Hematopoietic multipotent progenitor cell treated with erythropoietin and hydrocortisone succinate and interleukin-3 and kit ligand, for 4 days (in vitro differentiated cells): Measurements from ENCODE around the gene KRT74.
A peak's percentile ranks its signal among the peaks of the same experiment; 100 is the strongest.

ENCODE experiments used
- DNase-seq: peaks from one replicate; pipeline ENCODE4 v3.0.0-alpha.2; 2015

The KRT74 gene

GRCh38 chr12:52568111-52568510 lies 5.5 kb downstream of the KRT74 start:
- no peak for DNase-seq

DNA sequence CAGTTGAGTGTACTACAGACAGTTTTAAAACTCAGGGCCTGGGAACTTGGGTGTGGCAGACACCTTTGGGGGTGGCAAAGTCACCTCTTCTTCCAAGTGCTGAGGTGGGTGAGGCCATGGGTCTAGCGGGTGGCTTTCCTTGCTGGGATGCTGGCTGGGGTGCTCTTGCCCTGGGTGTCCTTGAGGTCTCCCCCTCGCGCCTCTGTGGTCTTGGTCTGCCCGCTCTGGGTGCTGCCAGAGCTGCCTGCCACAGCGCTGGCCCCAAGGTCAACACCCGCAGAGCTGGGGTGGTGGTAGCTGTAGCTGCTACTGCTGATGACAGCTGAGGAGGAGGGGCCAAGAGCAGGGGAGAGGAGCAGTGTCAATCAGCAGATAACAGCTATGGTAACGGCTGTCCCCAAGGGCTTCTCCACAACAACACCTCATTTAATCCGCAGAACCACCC lies 6.8 kb downstream of the KRT74 start:
- peak; percentile 24 for DNase-seq

DNA sequence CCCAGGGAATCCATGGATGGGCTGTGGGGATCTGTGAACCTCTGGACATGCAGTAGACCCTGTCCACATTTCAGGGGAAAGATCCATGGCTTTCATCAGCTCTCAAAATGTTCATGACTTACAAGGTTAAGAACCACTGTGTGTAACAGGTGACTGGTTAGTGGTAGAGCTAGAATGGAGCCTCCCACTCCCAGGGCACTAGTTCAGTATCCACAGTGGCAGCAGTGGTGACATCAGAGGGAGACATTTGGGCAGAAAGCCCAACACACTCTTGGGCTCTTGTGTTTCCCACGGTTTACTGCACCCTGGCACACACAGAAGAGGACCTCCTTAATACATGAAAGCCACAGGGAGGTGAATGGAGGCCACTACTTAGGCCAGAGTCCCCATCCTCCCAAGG lies 9.1 kb downstream of the KRT74 start:
- no peak for DNase-seq

GRCh38 chr12:52561880-52562449 lies 11.7 kb downstream of the KRT74 start:
- peak; percentile 24 for DNase-seq

DNA sequence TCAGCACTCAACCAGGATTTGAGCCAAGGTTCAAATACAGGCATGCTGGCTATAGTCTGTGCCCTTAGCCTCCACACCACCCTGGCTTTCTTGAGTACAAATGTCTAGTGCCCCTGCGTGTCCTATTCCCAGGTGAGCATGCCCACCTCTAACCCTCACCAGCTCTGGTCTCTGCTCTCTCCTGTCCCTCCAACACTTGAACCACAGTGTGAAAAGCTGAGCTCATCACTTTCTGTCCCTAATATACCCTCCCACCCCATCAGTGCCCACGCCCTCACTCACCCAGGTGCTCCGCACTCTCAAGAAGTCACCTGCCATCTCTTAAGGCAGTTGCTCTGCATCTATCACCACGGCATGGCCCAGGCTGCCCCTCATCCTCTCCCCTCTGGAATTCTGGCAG lies 13.7 kb downstream of the KRT74 start:
- no peak for DNase-seq

- DNase-seq = no peak
These were observed 14.7 kb downstream of the KRT74 start for GRCh38 chr12:52558781-52559445.

GRCh38 chr12:52557476-52557875 lies 16.2 kb downstream of the KRT74 start:
- no peak for DNase-seq

- no peak for DNase-seq
These were observed 18.1 kb downstream of the KRT74 start for GRCh38 chr12:52555577-52555976.

GRCh38 chr12:52552681-52553195 lies 20.9 kb downstream of the KRT74 start, which contains the start of gene KRT71:
KRT71 (minus strand) TSS chr12:52553145; CDS start chr12:52553077, 68 bp downstream.
- no peak for DNase-seq

- no peak for DNase-seq
These were observed 21.6 kb downstream of the KRT74 start for GRCh38 chr12:52552055-52552454.

DNA sequence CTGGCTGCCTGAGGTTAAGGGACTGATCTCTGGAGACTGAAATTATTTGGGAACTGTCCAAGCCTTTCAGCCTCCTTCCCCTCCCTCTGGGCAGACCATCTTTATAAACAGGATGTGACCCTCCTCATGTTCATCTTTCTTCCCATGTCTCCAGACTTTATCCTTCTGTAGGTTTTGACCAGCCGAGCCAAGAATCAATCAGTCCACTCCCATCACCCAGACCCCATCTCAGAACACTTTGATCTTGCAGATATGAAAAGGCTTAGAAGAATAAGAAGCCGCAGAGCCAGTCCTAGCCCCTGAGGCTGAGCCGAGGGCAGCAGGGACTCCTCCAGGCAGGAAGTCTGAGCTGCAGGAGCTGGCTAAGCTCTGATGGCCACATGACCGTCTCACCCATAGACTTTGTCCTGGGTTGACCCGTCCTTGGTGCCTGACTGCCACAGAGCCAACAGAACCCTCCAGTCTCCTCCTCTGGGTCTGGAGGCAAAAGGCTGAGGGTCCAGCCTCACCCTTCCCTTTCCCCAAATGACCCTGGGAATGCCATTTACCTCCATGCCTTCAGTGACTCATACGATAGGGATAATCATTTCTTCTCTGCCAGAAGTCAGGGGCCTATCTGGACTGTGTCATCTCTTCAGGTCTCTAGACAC lies 22.3 kb downstream of the KRT74 start:
- no peak for DNase-seq

DNA sequence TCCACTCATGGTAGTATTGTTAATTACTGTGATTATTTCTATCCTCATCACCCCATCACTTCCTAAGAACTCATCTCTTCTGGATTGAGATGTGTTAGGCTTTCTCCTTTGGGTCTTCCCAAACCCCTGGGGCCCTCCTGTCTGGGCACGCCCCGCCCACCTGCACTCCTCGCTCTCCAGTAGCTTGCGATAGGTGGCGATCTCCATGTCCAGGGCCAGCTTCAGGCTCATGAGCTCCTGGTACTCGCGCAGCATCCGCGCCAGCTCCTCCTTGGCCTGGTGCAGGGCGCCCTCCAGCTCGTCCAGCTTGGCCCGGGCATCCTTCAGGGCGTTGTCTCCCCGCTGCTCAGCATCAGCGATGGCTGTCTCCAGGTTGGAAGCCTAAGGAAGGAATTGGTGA lies 27.5 kb downstream of the KRT74 start:
- no peak for DNase-seq

DNA sequence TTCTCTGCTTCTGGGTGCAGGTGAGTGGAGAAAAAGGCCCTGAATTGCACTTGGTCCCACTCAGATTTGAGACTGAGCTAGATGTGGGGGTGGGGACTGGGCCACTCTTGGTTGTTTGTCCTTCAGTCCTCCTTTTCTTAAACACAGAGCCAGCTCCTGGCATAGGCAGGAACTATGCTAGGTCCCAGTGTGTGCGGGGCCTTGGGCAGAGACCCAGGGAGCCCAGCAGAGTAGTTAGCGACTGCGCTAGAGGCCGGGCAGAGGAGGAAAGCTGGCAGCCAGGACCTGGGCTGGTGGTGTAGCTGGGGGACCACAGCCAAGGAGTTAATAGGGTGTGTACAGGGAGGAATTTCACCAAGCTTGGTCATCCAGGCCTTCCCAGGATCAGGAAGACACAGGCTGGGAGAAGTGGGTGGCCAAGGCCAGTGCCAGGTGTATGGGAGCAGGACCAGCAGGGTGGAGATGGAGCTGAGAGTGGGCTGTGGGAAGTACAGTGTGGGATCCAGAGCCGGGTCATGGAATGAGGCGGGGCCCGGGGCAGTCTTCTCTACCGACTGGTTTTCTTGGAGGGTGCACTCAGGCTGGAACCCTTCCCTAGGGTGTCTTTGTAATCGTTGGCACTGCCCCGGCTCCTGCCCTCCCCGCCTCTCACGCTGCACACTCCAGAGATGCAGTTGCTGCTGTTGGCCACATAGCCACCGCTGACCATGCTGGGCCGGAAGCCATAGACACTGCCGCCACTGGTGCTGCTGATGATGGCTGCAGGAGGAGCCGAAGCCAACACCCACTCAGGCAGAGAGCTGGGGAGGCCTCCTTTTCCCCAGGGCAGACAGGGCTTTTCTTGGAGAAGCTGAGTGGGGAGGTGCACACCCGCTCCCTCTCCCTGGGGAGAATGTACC lies 29.4 kb downstream of the KRT74 start:
- DNase-seq = no peak

DNA sequence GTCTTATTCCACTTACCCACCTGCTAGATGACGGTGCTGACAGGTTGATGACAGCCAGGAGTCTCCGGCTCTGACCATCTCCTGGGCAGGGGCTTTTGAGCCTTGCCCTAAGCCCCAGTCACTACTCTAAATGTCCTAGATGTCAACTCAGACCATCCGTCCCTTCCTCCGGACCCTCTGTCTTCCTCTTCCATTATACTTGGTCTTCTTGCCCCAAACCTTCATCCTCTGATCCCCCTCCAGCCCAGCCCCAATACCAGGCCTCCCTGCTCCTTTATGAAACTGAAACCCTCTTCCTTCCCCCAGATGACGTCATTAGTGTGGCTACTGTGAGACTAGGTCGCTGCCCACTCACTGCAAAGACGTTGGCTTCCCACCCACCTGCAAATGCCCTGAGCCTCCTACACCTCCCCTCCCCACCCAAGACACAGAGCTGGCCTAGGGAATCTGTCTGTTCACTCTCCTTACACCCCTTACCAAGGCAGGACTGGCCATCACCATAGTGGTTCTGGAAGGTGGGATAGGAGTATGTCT lies 30.8 kb downstream of the KRT74 start:
- no peak for DNase-seq

- peak; percentile 10 for DNase-seq
These were observed 31.5 kb downstream of the KRT74 start for GRCh38 chr12:52542157-52542556.

DNA sequence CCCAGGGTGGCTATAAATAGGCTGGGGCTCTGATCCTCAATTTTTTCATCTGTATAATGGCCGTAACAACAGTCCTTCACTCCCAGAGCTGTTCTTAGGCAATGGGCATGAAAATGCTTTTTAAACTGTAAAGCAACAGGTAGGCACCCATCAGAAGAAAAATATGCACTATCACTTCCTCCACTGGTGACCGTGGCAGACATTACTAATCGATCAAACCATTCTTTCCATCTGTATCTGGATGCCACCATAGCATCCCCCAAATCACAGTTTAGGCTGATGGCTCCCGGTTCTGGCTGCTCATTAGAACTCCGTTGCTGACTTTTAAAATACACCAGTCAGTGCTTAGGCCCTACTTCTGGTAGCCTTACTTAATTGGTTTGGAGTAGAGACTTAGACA lies 31.9 kb downstream of the KRT74 start:
- DNase-seq = no peak

DNA sequence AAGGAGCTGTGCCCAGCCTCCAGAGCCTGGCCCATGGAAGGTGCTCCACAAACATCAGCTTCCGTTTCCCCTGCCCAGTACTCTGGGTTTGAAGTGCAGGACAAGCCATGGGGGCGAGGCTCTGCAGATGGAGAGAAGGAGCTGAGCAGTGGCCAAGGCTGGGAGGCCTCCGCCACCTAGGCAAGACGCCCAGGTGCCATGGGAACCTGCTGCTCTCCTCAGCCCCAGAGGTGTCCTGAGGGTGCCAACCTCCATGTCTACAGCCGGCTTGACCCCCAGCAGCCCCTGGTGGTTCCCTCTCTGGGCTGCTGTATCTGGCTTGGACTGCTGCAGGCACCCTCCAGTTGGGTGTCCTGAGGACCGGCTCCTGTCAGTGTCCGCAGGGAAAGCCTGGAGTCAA lies 33.1 kb downstream of the KRT74 start:
- DNase-seq = no peak

DNA sequence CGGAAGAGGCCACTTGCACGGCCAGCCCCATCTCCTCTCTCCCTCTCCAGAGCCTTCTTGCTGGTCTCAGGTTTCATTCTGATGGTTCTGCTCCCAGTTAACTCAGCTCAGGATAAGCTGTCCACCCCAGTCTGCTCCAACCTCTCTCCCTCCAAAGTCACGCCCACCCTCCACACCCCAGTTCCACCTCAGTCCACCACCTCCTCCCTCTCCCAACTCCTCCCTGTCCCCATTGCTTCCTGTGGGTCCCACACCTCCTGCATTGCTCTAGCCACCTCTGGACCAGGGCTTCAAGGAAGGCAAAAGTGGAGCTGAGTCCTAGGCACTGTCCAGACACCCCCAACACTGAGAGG lies 33.8 kb downstream of the KRT74 start:
- no peak for DNase-seq

DNA sequence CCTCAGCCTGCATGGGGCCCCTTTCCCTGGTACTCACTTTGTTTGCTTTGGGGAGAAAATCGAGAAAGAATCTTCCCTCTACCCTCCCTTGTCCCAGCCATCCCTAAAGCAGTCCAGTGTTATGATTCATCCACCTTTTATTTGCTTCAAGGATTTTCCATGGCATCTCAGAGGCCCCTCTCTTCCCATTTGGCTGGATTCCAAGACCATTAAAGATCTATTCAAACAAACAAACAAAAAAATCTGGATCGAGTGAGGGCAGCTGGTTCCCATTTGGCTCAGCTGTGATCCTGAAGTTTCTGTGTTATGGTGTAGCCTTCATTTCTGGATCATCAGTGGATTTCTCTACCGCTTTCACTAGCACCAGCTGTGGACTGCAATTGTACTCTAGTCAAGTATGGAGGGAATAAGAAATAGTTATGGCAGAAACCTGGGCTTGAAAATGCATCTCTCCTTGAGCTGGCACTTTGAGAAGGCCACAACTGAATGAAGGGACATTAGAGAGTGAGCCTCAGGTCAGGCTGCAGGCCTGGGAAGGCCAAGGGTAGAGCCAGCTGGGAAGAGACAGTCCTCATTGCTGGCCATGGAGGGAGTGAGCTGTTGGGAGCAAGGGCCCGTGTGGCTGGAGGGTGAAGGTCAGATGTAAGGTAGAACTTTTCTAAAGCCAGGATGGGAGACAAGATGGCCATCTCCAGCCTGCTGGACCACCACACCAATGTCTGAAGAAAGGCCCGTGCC lies 34.4 kb downstream of the KRT74 start:
- DNase-seq = no peak

DNA sequence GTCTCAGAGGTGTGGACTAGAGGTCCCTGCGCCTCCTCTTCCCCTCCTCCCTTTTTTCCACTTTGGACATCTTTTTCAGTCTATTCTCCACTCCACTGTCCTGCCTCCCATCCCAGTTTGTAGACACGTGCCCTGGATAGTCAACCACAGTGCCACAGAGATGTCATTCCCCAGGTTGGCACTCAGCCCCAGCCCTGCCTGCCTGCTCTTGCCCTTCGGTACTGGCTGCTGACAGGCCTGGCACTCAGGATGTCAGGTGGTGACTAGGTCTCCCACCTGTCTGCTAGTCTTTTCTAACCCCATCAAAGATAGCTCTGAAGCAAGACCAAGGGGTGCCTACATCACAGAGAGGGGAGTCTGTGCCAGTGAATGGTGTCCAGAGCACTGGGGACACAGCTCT lies 36.5 kb downstream of the KRT74 start:
- DNase-seq = no peak

GRCh38 chr12:52535574-52535973 lies 38.1 kb downstream of the KRT74 start:
- no peak for DNase-seq

DNA sequence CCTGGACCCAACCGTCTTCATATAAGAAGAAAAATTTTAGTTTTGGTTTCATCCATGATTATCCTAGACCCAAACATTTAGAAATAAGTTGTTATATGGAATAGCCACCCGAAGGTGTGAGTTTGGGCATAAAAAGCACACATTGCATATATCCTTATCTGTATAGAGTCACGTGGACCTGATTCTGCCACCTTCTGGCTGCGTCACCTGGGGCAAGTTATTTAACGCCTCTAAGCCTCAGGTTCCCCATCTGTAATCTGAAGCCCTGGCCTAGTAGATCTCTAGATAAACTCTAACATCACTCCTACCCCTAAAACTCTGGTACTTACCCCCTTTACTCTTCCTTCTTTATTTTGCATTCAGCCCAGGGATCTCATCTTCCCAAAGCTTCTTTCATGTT lies 39.2 kb downstream of the KRT74 start:
- DNase-seq = peak; percentile 11
